Amniotic stem cell (primary cell): ENCODE measurements around the gene COX5B.
"Not testable (repeated sequence)": the region's sequence is repeated elsewhere in the genome, so short reads cannot be mapped to it uniquely, and the experiment has no call there.

Experiments
- DNase-seq: peaks from one replicate; lab custom pipeline; 2025; lab: John Stamatoyannopoulos, UW

The COX5B gene

GRCh38 chr2:97645695-97646629, at the start of gene COX5B:
Gene COX5B (plus strand): TSS chr2:97646062. CDS start chr2:97646087, 25 bp downstream.
- DNase-seq = peak; percentile 98

- not testable (repeated sequence) for DNase-seq
Observed at GRCh38 chr2:97596180-97596579, 49.7 kb upstream of the COX5B start.

- DNase-seq = not testable (repeated sequence)
Observed at GRCh38 chr2:97601537-97601936, 44.3 kb upstream of the COX5B start.

- DNase-seq = not testable (repeated sequence)
Observed at GRCh38 chr2:97605109-97605508, 40.8 kb upstream of the COX5B start.

GRCh38 chr2:97605524-97606339, 40.1 kb upstream of the COX5B start:
- DNase-seq = not testable (repeated sequence)

- not testable (repeated sequence) for DNase-seq
Observed at GRCh38 chr2:97608745-97609144, 37.1 kb upstream of the COX5B start.

- not testable (repeated sequence) for DNase-seq
Observed at GRCh38 chr2:97611895-97612294, 34.0 kb upstream of the COX5B start.

- DNase-seq = not testable (repeated sequence)
Observed at GRCh38 chr2:97615746-97616145, 30.1 kb upstream of the COX5B start.

- DNase-seq = no peak
Observed at GRCh38 chr2:97617911-97618310, 28.0 kb upstream of the COX5B start.

GRCh38 chr2:97618939-97619827, 26.7 kb upstream of the COX5B start:
- DNase-seq = not testable (repeated sequence)

GRCh38 chr2:97620492-97620891, 25.4 kb upstream of the COX5B start:
- not testable (repeated sequence) for DNase-seq

- DNase-seq = not testable (repeated sequence)
Observed at GRCh38 chr2:97622976-97623375, 22.9 kb upstream of the COX5B start.

GRCh38 chr2:97625354-97626048, 20.4 kb upstream of the COX5B start:
- not testable (repeated sequence) for DNase-seq

GRCh38 chr2:97626049-97626430, 19.8 kb upstream of the COX5B start:
- DNase-seq = not testable (repeated sequence)

GRCh38 chr2:97644023-97644717, 1.7 kb upstream of the COX5B start:
- DNase-seq = no peak

- DNase-seq = no peak
Observed at GRCh38 chr2:97645112-97645694, 659 bp upstream of the COX5B start.

GRCh38 chr2:97646977-97647376, 1.1 kb downstream of the COX5B start:
- DNase-seq = no peak

GRCh38 chr2:97651114-97651513, 5.3 kb downstream of the COX5B start:
- DNase-seq = no peak

GRCh38 chr2:97653473-97653872, 7.6 kb downstream of the COX5B start:
- DNase-seq = no peak

- no peak for DNase-seq
Observed at GRCh38 chr2:97653874-97654273, 8.0 kb downstream of the COX5B start.
